ENCODE data around the gene RAB29.

- TF ChIP-seq EZH2 (IDR thresholded peaks at IDR 0.05; ENCODE audit: insufficient read depth, poor library complexity, severe bottlenecking) (no peak), EZH2phosphoT487 (IDR thresholded peaks at IDR 0.05; ENCODE audit: insufficient read depth, low read depth) (no peak)
Measured at GRCh38 chr1:205783904-205784303, 8.6 kb upstream of the RAB29 start.

Measured in GM23248 (cell line).